Effector CD4-positive, alpha-beta T cell (primary cell): ENCODE data around the gene CENPF.
"Not testable (repeated sequence)": the region's sequence is repeated elsewhere in the genome, so short reads cannot be mapped to it uniquely, and the experiment has no call there.

Experiments
- DNase-seq: peaks from one replicate; pipeline ENCODE4 v3.0.0-alpha.2; 2020

The CENPF gene

GRCh38 chr1:214662223-214662785 lies 59.3 kb downstream of the CENPF start:
- DNase-seq: no peak

GRCh38 chr1:214664651-214665433 lies 61.8 kb downstream of the CENPF start:
- DNase-seq: no peak

DNA sequence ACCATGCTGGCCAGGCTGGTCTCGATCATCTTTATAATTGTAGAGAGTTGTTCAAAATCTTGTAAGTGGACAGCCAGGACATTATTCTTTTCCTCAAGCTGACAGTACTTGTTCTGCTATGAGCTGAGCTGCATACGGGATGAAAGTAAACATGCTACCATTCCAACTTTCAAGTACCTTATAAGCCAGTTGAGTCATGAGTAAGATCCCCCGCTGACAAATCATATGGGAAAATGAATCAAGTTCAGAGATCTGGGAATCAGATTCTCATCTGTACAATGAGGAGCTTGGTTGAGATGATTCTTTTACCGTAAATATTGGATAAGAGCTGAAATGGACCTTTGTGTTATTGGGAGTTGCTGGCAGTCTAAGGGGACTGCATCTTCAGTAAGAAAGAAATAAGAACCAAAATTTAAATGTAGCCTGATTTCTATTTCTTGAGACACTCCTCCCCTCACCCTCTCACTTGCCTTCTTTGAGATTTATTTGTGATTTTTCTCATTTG lies 62.7 kb downstream of the CENPF start:
- DNase-seq: no peak

- DNase-seq: no peak
These were observed 63.7 kb downstream of the CENPF start for GRCh38 chr1:214666674-214667073.

DNA sequence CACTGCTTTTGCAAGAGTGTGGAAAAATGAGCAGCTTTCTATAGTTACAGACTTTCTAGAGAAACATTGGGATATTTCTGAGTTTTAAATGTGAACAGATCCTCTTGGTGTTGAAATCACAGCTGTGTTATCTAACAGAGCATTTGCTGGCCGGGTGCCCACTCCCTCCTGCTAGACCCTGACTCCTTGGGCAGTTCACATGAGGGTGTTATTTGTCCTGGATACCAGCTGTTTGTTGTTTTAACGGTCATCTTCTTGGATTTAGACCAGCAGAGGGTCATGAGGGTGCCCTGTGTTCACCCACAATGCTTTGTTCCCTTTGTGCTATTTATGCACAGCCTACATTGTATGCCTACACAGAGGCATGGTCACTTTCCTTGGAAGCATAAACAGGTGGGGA lies 67.1 kb downstream of the CENPF start:
- no peak for DNase-seq

DNA sequence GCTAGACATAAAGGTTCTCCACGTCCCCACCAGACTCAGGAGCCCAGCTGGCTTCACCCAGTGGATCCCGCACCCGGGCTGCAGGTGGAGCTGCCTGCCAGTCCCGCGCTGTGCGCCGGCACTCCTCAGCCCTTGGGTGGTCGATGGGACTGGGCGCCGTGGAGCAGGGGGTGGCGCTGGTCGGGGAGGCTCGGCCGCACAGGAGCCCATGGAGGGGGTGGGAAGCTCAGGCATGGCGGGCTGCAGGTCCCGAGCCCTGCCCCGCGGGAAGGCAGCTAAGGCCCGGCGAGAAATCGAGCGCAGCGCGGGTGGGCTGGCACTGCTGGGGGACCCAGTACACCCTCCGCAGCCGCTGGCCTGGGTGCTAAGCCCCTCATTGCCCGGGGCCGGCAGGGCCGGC lies 70.0 kb downstream of the CENPF start:
- DNase-seq: not testable (repeated sequence)

DNA sequence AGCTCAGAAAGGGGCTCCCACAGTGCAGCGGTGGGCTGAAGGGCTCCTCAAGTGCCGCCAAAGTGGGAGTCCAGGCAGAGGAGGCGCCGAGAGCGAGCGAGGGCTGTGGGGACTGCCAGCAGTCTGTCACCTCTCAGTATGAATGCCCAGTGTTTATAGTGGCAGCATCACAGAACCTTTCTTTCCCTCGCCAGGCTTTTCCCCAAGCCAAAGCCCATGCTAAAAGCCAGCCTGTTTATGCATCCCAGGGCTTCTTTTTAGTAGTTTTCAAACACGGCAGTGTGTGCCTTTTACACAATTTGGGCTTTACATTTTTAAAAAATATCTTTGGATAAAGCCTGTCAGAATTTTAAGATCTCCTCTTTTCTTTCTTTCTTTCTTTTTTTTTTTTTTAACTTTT lies 70.6 kb downstream of the CENPF start:
- DNase-seq: no peak

- not testable (repeated sequence) for DNase-seq
These were observed 72.5 kb downstream of the CENPF start for GRCh38 chr1:214675524-214675923.

- DNase-seq: no peak
These were observed 73.8 kb downstream of the CENPF start for GRCh38 chr1:214676747-214677146.

DNA sequence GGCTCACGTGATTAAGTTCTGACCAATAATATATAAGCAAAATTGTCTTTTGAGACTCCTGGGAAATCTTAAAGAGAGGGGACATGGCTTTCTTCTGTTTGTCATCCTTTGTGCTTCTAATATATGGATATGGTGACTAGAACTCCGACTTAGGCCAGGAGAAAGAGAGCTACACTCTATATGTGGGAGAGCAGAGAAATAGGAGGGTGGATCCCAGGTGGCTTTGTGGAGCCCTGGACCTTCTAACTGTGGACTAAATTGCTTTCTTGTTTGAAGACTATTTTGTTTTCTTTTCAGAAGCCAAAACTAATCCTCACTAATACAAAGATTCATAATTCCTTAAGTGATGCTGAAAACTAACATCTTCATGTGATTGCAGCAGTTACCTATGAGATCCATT lies 75.0 kb downstream of the CENPF start:
- no peak for DNase-seq

DNA sequence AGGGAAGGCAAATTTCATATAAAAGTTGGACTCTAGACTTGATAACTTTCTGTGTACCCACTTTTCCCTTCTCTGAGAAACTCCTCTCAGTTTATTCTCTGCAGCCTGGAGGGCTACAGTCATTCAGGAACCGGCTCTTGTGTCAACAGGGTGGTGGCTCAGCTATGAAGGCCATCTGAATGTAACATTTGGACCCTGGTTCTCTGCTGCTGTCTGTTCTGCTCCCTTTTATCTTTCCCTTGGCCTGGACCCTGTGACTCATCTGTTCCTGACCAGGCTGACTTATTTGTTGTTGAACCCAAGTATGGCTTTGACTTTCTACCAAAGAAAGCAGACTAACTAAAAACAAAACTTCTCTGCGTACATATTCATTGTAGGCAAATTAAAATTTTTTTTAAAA lies 75.4 kb downstream of the CENPF start:
- no peak for DNase-seq

DNA sequence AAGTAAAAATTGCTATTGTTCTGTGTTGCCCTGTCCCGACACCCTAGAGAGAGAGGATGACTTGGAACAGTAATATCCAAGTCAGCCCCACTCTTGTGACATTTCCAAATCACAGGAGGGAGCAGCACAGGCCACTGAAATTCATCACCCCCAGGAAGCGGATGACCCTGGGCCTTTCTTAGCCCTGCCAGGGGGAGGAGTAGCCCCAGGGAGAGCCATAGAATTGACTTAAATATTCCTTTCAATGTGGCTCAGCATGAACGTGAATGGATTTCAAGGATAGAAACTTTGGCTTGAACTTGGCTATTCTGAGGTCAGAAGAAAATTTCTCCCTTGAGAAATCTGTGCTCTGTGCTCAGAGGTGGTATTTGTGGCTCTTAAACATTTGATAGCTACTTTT lies 80.6 kb downstream of the CENPF start:
- no peak for DNase-seq

GRCh38 chr1:214685906-214686305 lies 82.9 kb downstream of the CENPF start:
- no peak for DNase-seq

DNA sequence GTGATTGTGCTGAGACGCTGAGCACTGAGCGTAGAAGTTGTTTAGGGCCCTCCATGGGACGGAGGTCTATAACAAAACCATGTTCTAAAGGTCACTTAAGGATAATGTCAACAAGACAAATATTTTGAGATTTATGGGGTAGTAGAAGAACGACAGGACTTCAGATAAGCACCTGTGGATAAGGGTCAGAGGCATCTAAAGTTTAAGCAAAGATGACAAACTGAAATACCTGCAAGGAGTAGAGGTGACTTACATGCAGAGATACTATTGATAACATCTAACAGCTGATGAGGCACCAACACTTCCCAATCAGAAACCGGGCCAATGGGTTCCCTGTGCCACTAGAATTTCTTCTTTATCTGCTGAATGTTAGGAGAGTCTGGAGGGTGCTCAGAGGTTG lies 83.5 kb downstream of the CENPF start:
- no peak for DNase-seq

GRCh38 chr1:214688891-214689290 lies 85.9 kb downstream of the CENPF start:
- no peak for DNase-seq

DNA sequence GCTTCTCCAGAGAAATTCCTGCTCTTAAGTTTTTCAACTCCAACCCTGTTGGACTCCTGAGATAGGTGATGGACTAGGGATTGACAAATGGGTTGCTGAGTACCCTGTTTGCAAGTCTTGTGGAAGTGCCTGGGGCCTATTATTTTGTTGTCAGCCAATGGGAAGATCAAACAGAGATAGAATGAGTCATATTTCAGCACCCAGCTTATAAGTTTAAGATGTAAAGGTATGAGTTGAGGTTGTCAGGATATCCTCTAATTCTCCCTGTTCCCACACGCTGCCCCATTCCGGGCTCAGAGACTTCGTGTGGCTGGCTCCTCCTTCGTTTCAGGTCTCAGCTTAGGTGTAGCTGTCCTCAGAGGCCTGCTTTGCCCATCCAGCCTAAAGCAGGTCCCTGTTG lies 91.8 kb downstream of the CENPF start:
- no peak for DNase-seq

- DNase-seq: no peak
These were observed 95.6 kb downstream of the CENPF start for GRCh38 chr1:214698559-214698958.

- no peak for DNase-seq
These were observed 97.4 kb downstream of the CENPF start for GRCh38 chr1:214700437-214700836.

DNA sequence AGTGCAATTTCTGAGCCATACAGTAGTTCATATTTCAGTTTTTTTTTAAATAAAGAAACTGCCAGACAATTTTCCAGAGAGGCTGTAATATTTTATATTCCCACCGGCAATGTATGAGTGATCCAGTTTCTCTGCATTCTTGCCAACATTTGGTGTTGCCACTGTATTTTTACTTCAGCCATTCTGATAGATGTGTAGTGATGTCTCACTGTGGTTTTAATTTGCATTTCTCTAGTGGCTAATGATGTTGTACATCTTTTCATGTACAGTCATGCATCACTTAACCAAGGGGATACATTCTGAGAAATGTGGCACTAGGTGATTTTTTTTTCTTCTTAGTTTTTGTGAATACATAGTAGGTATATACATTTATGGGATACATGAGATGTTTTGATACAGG lies 99.6 kb downstream of the CENPF start:
- no peak for DNase-seq

DNA sequence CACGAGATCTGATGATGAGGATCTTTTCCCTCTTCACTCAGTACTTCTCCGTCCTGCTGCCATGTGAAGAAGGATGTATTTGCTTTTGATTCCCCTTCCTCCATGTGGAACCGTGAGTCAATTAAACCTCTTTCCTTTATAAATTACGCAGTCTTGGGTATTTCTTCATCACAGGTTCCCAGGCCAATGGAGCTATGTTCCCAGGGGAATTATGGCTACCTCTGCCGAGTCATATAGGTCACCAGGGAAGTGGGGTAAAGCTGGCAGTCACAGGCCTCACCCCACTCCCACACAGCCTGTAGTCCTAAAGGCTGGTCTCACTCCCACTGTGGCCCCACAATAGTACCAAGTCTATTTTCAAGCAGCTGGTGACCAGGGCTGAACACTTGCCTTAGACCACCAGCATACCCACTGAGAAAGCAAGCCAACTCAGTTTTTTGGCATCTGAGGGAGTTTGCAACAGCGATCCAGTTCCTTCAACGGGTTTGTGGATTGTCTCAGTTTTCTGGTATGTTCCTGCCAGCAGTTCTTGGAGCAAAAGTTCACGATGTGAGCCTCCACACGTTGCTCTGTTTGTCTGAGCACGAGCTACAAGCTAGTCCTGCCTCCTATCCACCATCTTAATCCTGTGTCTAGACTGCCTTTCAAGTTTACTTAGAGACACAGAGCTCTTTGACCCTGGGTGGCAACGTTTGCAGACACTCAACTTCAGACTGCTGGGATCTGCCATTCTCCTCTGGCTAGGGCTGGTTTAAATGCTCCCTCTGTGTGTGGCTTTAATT lies 104.5 kb downstream of the CENPF start:
- no peak for DNase-seq

- no peak for DNase-seq
These were observed 105.4 kb downstream of the CENPF start for GRCh38 chr1:214708321-214708955.

DNA sequence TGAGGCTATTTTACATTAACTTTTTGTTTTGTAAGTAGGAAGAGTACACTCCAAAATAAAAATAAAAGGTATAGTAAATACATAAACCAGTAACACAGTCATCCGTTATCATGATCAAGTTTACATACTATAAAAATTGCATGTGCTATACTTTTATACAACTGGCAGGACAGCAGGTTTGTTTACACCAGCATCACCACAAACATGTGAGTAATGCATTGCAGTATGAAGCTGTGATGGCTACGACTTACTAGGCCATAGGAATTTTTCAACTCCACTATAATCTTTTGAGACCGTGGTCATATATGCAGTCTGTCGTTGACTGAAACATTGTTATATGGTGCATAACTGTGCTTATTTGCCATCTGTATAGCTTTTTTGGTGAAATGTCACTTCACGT lies 106.2 kb downstream of the CENPF start:
- no peak for DNase-seq

- DNase-seq: no peak
These were observed 109.7 kb downstream of the CENPF start for GRCh38 chr1:214712737-214713136.
